ENCODE measurements around the gene CFI.

- TF ChIP-seq CTCF (conservative IDR thresholded peaks at IDR 0.05; ENCODE audit: low read length) = no peak
- TF ChIP-seq EZH2phosphoT487 (IDR thresholded peaks at IDR 0.05; ENCODE audit: borderline replicate concordance, low read depth, low read length) = no peak
Observed at GRCh38 chr4:109755656-109756055, 46.1 kb downstream of the CFI start.
